Neural progenitor cell (in vitro differentiated cells): ENCODE measurements around the gene TAP1.

Experiments used
- EZH2phosphoT487 ChIP-seq: fragments of 200-600 bp; sonication (generic); IDR thresholded peaks from 2 replicates; pipeline ENCODE4 v1.6.1; 2017; ENCODE audit warnings: antibody characterized with exemption
- TF ChIP-seq, protein P1 (sequence below): fragments of 200-600 bp; sonication (generic); IDR thresholded peaks from 2 replicates; pipeline ENCODE4 v1.5.1; 2017; ENCODE audit warnings: antibody characterized with exemption, mild to moderate bottlenecking

GRCh38 chr6:32855467-32856174 is 2.1 kb upstream of the TAP1 start:
- TF ChIP-seq, protein P1, sequence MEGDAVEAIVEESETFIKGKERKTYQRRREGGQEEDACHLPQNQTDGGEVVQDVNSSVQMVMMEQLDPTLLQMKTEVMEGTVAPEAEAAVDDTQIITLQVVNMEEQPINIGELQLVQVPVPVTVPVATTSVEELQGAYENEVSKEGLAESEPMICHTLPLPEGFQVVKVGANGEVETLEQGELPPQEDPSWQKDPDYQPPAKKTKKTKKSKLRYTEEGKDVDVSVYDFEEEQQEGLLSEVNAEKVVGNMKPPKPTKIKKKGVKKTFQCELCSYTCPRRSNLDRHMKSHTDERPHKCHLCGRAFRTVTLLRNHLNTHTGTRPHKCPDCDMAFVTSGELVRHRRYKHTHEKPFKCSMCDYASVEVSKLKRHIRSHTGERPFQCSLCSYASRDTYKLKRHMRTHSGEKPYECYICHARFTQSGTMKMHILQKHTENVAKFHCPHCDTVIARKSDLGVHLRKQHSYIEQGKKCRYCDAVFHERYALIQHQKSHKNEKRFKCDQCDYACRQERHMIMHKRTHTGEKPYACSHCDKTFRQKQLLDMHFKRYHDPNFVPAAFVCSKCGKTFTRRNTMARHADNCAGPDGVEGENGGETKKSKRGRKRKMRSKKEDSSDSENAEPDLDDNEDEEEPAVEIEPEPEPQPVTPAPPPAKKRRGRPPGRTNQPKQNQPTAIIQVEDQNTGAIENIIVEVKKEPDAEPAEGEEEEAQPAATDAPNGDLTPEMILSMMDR: no peak
- TF ChIP-seq EZH2phosphoT487: no peak
